ENCODE results near the gene OS9.

The OS9 gene

DNA sequence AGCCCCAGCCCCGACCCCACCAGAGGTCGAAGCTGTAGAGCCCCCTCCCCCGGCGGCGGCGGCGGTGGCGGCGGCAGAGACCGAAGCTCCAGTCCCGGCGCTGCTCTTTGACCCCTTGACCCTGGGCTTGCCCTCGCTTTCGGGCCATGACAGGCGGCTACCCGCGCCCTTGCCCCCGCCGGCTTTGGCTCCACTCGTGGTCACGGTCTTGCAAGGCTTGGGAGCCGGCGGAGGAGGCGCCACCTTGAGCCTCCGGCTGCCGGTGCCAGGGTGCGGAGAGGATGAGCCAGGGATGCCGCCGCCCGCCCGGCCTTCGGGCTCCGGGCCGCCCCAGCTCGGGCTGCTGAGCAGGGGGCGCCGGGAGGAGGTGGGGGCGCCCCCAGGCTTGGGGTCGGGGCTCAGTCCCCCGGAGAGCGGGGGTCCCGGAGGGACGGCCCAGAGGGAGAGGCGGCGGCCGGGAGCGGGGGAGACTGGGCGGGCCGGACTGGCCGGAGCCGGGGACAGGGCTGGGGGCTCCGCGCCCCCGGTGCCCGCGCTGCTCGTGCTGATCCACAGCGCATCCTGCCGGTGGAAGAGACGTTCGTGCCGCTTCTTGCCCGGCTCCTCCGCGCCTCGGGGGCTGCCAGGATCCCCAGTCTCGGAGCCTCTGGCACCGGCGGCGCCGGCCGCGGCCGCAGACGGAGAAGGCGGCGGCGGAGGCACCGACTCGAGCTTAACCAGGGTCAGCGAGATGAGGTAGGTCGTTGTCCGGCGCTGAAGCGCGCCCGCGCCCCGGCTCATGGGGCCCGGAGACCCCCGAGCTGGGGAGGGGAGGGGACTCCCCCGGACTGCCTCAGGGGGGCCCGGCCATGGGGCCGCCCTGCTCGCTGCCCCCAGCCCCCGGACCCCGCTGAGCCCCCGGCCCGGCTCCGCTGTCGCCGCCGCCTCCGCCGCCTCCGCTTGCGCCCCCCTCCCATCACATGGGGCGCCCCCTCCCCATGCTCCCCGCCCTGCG, 43.8 kb downstream of the OS9 start:
- TF ChIP-seq, protein P1, sequence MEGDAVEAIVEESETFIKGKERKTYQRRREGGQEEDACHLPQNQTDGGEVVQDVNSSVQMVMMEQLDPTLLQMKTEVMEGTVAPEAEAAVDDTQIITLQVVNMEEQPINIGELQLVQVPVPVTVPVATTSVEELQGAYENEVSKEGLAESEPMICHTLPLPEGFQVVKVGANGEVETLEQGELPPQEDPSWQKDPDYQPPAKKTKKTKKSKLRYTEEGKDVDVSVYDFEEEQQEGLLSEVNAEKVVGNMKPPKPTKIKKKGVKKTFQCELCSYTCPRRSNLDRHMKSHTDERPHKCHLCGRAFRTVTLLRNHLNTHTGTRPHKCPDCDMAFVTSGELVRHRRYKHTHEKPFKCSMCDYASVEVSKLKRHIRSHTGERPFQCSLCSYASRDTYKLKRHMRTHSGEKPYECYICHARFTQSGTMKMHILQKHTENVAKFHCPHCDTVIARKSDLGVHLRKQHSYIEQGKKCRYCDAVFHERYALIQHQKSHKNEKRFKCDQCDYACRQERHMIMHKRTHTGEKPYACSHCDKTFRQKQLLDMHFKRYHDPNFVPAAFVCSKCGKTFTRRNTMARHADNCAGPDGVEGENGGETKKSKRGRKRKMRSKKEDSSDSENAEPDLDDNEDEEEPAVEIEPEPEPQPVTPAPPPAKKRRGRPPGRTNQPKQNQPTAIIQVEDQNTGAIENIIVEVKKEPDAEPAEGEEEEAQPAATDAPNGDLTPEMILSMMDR (IDR thresholded peaks at IDR 0.05; ENCODE audit: extremely low read depth, insufficient read depth, missing control alignments) = no peak
- in situ Hi-C loops (cut with MboI; ENCODE audit: low pct_unique_long_range_greater_than_20kb, low sequenced_read_pairs, unreplicated experiment) = no loop called here
- DNase-seq (ENCODE audit: low spot score) = no peak

DNA sequence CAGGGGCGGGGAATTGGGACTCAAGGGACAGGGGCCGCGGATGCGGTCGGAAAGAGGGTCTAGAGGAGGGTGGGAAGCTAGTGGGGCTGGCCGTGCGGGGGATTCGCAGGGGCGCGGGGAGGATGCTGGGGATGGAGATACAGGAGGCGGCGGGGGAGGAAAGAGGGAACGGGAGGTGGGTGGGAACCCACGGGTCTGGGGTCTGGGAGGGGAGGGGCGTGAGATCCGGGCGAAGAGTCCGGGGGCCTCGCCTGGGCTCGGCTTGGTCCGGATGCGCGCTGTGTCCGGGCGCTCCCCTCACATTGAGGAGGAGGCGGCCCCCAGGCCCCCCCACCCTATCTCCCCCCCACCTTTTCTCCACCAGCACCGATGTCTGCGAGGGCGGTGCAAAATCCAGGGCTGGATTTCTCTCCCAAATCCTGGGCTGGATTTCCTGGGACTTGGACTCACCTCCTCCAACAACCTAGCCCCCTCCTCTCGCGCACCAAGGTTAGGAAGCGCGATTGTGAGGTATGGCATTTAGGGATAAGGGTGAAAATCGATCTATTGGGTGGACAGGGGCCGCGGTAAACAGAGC, 44.8 kb downstream of the OS9 start, which contains the start of gene AGAP2:
Gene AGAP2 (minus strand): TSS at position 82 of the 577 bp plus-strand sequence. CDS start 496 bp downstream, outside the sequence.
- TF ChIP-seq, protein P1 (IDR thresholded peaks at IDR 0.05; ENCODE audit: extremely low read depth, insufficient read depth, missing control alignments) = no peak
- DNase-seq (ENCODE audit: low spot score) = no peak
- in situ Hi-C loops (cut with MboI; ENCODE audit: low pct_unique_long_range_greater_than_20kb, low sequenced_read_pairs, unreplicated experiment) = no loop called here

DNA sequence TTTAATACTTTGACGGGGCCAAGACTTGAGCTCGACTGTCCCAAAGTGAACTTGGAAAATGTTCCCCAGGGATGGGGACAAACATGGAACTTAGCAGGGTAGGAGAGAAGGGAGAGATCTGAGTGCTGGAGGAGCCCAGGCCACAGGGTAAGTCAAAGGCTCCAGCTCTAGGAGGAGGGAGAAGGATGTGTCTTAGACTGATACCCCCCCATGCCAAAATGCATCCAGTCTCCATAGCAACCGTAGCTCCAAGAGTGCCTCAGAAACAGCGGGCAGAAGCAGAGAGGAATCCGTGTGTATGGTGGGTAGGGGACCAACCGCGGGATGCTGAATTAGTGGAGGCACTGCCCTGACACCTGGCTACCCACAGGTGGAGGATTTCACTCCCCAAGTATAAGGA, 45.5 kb downstream of the OS9 start:
- DNase-seq (ENCODE audit: low spot score) = no peak
- TF ChIP-seq, protein P1 (IDR thresholded peaks at IDR 0.05; ENCODE audit: extremely low read depth, insufficient read depth, missing control alignments) = no peak
- in situ Hi-C loops (cut with MboI; ENCODE audit: low pct_unique_long_range_greater_than_20kb, low sequenced_read_pairs, unreplicated experiment) = no loop called here

DNA sequence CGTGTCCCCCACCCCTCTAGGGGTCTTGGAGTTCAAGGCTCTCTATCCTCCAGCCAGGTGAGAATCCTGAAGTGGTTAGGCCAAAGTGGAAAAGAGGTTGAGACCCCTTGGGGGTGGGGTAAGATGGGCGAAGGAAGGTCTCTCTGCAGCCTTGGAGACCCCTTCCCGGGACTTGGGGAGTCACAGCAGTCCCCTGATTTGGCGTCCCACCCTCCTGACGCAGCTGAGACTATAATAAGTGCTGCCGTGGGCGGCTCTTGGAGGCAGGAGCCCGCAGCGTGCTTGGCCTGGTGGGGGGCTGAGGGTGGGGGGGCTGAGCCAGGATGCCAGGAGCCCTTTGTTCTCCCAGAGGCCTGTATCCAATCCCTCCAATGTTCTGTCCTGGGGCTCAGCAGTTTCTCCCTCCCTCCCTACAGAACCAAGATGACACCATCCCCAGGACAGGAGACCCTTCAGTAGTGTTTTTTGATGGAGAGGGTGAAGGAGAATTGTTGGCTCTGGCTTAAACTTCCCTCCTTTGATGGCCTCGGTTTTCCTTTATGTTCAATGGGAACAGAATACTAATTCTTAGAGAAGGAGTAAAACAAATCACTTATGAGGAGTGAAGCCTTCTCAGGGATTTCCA, 46.1 kb downstream of the OS9 start:
- in situ Hi-C loops (cut with MboI; ENCODE audit: low pct_unique_long_range_greater_than_20kb, low sequenced_read_pairs, unreplicated experiment) = no loop called here
- no peak for DNase-seq (ENCODE audit: low spot score)
- TF ChIP-seq, protein P1 (IDR thresholded peaks at IDR 0.05; ENCODE audit: extremely low read depth, insufficient read depth, missing control alignments) = no peak

DNA sequence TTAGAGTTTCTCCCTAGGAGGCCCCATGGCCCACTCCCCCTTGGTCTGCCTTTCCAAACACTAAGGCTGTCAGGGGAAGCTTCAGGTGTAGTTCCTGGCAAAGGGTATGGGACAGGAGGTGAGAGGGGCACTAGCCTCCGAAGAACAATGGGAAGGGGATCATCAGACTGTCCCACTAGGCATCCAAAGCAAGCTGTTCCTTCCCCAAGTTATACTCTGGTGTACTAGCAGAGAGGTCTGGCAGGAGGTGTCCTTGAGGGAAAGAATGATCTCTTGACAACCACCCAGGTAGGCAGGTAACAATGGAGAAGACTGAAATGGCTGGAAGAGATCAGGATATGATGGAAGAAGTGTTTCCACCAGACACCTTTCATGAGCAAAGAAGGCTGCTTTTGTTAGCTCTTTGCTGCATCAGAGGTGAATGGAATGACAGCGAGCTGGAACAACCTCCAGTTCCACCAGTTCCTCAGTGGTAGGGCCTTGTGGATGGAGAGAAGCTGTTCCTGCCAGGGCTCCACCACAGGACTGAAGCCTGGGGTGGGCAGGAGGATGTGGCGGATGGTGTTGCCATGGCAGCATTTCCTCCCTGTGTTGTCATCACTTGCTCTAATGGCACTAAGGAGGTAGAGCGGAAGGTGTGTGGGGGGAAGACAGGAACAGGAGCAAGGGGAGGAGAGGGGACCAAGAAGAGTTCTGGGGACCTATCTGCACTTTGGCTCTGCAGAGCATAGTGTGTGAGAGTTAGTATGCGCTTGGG, 46.9 kb downstream of the OS9 start:
- peak; percentile 81 for DNase-seq (ENCODE audit: low spot score)
- TF ChIP-seq, protein P1 (IDR thresholded peaks at IDR 0.05; ENCODE audit: extremely low read depth, insufficient read depth, missing control alignments) = no peak
- in situ Hi-C loops (cut with MboI; ENCODE audit: low pct_unique_long_range_greater_than_20kb, low sequenced_read_pairs, unreplicated experiment) = no loop called here

DNA sequence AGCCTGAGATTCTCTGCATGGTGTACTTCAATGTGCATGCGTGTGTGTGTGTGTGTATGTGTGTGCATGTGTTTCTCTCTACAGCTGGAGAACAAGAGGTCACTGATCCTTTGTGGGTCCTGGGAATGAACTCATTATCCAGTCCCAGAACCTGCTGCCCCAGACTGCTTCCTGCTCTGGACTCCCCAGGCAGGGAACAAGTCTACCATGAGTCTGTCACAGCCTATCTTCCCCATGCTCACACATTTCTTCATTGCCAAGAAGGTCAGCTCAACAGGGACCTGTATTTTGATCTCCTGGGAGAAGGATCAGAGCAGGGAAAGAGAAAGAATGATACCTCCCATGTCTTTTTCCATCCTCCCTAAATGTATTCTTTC, 47.5 kb downstream of the OS9 start:
- no peak for DNase-seq (ENCODE audit: low spot score)
- TF ChIP-seq, protein P1 (IDR thresholded peaks at IDR 0.05; ENCODE audit: extremely low read depth, insufficient read depth, missing control alignments) = no peak

More for the DNA sequence above, 47.5 kb downstream of the OS9 start:
- in situ Hi-C loops (cut with MboI; ENCODE audit: low pct_unique_long_range_greater_than_20kb, low sequenced_read_pairs, unreplicated experiment) = no loop called here
